ENCODE measurements around the gene CHKA. TPM values are rescaled to one million over a fixed set of nuclear protein-coding genes. Genes with fewer than 3 reads are reported as not detected.

CHKA gene
- total and polyA plus RNA-seq, 9 of the 15 experiments (the other 6 are each of a cell fraction or from before 2014, with no cell fraction given) = 3.6 to 37.0 (median 30.2) TPM

DNA sequence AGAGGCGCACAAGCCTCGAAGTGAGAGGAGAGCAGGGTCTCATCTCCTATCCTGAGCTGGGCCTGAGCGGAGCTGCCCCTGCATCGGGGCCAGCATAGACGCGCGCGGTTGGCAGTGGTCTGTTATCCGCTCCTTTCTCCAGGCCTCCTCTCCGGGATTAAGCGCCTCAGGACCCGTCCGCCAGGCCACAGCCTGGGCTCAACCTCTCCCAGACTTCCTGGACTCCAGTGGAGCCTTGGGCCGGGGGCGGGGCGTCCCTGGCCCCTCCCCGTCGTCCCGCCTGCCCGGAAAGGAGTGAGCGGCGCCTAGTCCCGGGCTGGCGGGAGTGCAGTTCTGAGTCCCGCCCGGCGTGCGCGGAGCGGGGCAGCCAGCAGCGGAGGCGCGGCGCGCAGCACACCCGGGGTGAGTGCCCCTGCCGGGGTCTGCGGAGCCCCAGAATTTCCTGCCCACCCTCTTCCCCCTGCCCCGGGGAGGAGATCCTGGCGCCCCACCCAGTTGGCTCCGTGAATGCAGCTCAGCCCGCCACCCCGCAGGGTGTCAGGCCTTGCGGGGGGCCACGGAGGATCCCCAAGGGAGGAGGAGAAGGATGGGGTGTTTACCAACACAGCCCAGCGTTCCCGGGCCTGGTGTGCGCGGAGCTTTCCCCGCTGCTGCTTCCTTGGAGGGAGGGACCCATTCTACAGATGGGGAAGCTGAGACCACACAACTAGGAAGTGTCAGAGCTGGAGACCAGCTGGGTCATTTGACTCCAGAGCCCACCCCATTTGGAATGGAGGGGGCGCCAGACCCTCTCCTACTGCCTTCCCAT is 82.3 kb downstream of the CHKA start, which contains the start of gene TCIRG1 (continued):
- TF ChIP-seq, protein P1, sequence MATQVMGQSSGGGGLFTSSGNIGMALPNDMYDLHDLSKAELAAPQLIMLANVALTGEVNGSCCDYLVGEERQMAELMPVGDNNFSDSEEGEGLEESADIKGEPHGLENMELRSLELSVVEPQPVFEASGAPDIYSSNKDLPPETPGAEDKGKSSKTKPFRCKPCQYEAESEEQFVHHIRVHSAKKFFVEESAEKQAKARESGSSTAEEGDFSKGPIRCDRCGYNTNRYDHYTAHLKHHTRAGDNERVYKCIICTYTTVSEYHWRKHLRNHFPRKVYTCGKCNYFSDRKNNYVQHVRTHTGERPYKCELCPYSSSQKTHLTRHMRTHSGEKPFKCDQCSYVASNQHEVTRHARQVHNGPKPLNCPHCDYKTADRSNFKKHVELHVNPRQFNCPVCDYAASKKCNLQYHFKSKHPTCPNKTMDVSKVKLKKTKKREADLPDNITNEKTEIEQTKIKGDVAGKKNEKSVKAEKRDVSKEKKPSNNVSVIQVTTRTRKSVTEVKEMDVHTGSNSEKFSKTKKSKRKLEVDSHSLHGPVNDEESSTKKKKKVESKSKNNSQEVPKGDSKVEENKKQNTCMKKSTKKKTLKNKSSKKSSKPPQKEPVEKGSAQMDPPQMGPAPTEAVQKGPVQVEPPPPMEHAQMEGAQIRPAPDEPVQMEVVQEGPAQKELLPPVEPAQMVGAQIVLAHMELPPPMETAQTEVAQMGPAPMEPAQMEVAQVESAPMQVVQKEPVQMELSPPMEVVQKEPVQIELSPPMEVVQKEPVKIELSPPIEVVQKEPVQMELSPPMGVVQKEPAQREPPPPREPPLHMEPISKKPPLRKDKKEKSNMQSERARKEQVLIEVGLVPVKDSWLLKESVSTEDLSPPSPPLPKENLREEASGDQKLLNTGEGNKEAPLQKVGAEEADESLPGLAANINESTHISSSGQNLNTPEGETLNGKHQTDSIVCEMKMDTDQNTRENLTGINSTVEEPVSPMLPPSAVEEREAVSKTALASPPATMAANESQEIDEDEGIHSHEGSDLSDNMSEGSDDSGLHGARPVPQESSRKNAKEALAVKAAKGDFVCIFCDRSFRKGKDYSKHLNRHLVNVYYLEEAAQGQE (IDR thresholded peaks at IDR 0.05; ENCODE audit: borderline replicate concordance) = no peak
- TF ChIP-seq, protein P1 (CRISPR knock-in tag; IDR thresholded peaks at IDR 0.05; ENCODE audit: low read depth) = 0 out of 2 replicates have a peak, but pooled peaks have one; percentile 61
- TF ChIP-seq HMGN3 (IDR thresholded peaks at IDR 0.05; ENCODE audit: borderline replicate concordance, extremely low read depth, insufficient read length, low read depth, low read length) = peak; percentile 68
- 0 out of 2 replicates have a peak, but pooled peaks have one; percentile 51 for TF ChIP-seq MECOM (CRISPR knock-in tag; IDR thresholded peaks at IDR 0.05)
- TF ChIP-seq SMARCA5 (IDR thresholded peaks at IDR 0.05) = peak; percentile 98
- TF ChIP-seq BCOR (IDR thresholded peaks at IDR 0.05) = peak; percentile 100
- TF ChIP-seq PHB (CRISPR knock-in tag; IDR thresholded peaks at IDR 0.05) = no peak
- peak; percentile 38; the same call in 1 of the 2 replicates for TF ChIP-seq CHCHD3 (CRISPR knock-in tag; IDR thresholded peaks at IDR 0.05)
- peak in 1 of 2 experiments; percentile 76; a peak in 2 of 3 replicates for TF ChIP-seq CBX3 (IDR thresholded peaks at IDR 0.05; ENCODE audit: borderline replicate concordance in 1 of 2, low read length in 2 of 2)
- TF ChIP-seq FOXP1 (CRISPR knock-in tag; IDR thresholded peaks at IDR 0.05) = peak; percentile 72; the same call in 1 of the 2 replicates
- no peak; the same call in 1 of the 2 replicates for TF ChIP-seq MYC (IDR thresholded peaks at IDR 0.05; ENCODE audit: low read depth, low read length)
- 0 out of 2 replicates have a peak, but pooled peaks have one; percentile 38 for TF ChIP-seq MYC (CRISPR knock-in tag; IDR thresholded peaks at IDR 0.05; ENCODE audit: borderline replicate concordance, low read depth)
- TF ChIP-seq, protein P2, sequence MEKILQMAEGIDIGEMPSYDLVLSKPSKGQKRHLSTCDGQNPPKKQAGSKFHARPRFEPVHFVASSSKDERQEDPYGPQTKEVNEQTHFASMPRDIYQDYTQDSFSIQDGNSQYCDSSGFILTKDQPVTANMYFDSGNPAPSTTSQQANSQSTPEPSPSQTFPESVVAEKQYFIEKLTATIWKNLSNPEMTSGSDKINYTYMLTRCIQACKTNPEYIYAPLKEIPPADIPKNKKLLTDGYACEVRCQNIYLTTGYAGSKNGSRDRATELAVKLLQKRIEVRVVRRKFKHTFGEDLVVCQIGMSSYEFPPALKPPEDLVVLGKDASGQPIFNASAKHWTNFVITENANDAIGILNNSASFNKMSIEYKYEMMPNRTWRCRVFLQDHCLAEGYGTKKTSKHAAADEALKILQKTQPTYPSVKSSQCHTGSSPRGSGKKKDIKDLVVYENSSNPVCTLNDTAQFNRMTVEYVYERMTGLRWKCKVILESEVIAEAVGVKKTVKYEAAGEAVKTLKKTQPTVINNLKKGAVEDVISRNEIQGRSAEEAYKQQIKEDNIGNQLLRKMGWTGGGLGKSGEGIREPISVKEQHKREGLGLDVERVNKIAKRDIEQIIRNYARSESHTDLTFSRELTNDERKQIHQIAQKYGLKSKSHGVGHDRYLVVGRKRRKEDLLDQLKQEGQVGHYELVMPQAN (IDR thresholded peaks at IDR 0.05; ENCODE audit: borderline replicate concordance) = peak; percentile 53
- TF ChIP-seq GATAD2B (IDR thresholded peaks at IDR 0.05; ENCODE audit: borderline replicate concordance) = peak; percentile 47; the same call in 1 of the 2 replicates
- TF ChIP-seq PHF8 (IDR thresholded peaks at IDR 0.05; ENCODE audit: borderline replicate concordance, low read length) = peak; percentile 97
- peak; percentile 91 for TF ChIP-seq RBFOX2 (IDR thresholded peaks at IDR 0.05; ENCODE audit: low read depth, low read length)
- TF ChIP-seq KAT7 (CRISPR knock-in tag; IDR thresholded peaks at IDR 0.05; ENCODE audit: borderline replicate concordance) = peak; percentile 12; the same call in 1 of the 2 replicates
